ENCODE results near the gene STK32B. TPM values are rescaled to one million over a fixed set of nuclear protein-coding genes. Genes with fewer than 3 reads are reported as not detected.
"Not testable (repeated sequence)": the region's sequence is repeated elsewhere in the genome, so short reads cannot be mapped to it uniquely, and the experiment has no call there.

STK32B gene
- total RNA-seq, 4 donors from 2014 or later = 2.4 to 3.9 (median 3.1) TPM

DNA sequence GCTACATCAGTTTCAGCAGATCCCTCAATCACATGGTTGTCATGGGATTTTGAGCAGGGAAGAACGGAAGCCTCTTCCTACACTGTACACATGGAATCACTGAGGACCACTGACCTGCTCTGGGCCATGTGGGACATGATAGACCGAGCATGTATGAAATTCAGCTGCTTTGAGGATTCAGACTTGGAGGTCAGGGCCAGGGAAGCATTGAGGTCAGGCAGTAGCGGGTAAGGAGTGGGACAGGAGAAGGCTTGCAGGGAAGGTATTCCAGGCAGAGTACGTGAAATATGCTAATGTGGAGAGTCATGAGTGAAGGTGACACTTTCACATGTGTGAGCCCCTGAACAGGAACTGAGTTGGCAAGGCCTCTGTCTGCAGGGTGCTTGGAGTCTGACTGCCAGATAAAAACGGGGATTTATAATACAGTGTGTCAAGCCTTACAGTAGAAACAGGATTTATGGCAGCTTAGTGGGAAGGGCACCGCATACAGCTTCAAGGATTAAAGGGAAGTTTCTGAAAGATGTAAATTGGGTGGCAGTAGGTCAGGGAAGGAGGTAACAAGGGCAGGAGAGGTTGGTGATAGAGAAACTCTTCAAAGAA lies 111.7 kb downstream of the STK32B start:
- no peak for DNase-seq (ENCODE audit: low spot score)
- no peak for ATAC-seq (ENCODE audit: low FRiP score)

DNA sequence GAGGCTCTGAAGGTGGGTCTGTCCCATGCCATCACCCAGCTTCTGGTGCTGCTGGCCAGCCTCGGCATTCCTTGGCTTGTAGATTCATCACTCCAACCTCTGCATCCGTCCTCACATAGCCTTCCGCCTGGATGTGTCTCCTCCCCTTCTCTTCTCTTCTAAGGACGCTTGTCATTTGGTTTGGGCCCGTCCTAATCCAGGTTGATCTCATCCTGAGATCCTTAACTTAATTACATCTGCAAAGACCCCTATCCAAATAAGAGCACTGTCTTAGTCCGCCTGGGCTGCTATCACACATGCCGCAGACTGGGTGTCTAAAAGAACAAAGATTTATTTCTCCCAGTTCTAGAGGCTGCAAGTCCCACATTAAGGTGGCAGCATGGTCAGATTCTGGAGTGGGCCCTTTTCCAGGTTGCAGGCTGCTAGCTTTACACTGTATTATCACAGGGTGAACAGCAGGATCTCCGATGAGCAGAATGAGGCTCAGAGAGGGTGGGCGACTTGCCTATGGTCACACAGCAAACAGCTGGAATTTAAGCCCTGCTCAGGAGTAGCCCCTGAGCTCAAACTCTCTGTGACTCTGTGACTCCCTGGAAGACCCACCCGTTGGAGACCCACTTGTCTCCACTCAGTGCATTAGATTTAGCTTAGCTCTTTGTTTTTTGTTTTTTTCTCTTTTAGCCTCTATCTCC lies 113.1 kb downstream of the STK32B start:
- DNase-seq (ENCODE audit: low spot score) = no peak
- ATAC-seq (ENCODE audit: low FRiP score) = no peak
- TF ChIP-seq, protein P1, sequence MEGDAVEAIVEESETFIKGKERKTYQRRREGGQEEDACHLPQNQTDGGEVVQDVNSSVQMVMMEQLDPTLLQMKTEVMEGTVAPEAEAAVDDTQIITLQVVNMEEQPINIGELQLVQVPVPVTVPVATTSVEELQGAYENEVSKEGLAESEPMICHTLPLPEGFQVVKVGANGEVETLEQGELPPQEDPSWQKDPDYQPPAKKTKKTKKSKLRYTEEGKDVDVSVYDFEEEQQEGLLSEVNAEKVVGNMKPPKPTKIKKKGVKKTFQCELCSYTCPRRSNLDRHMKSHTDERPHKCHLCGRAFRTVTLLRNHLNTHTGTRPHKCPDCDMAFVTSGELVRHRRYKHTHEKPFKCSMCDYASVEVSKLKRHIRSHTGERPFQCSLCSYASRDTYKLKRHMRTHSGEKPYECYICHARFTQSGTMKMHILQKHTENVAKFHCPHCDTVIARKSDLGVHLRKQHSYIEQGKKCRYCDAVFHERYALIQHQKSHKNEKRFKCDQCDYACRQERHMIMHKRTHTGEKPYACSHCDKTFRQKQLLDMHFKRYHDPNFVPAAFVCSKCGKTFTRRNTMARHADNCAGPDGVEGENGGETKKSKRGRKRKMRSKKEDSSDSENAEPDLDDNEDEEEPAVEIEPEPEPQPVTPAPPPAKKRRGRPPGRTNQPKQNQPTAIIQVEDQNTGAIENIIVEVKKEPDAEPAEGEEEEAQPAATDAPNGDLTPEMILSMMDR (IDR thresholded peaks at IDR 0.05) = no peak

More for the DNA sequence above, 111.7 kb downstream of the STK32B start:
- TF ChIP-seq, protein P1 (IDR thresholded peaks at IDR 0.05) = no peak

DNA sequence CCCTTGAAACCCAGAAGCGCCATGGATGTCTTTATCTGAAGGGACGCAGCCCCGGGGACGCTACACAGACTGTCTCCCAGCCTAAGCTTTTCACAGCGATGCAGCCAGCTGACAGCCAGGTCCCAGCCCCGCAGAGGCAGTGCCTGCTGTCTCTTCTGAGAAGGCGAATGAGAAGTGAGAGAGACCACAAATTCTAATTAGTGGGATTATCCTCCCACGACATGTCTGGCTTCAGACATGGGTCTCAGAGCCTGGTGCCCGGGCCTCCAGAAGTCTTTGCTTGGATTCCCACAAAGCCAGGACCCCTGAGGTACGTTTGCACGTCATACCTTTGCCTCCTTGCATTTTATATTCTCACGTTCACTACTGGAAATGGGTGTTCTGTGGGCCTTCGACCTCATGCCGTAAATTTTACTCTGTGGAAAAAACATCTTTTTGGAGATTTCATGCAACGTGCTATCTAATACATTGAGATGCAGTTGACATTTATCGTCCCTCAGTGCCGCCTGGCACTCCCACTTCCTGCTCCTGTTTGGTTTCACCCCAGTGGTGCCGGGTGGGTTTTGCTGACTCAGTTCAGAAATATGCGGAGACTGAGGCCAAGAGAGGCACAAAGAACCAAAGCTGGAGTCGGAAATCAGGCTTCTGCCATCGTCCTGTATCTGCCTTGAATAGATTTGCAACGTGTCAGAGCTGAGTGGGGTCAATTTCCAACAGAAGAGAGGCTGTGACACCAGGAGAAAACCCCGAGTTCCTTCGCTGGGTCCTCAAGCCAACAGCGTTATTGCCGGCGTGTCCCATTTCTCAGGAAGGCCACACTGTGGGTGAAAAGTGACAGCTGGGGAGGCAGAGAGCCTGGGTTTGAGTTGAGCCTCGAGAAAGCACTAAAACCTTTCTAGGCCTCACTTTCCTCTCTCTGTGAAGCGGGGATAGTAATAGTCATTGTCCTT lies 114.4 kb downstream of the STK32B start:
- ATAC-seq (ENCODE audit: low FRiP score) (no peak), DNase-seq (ENCODE audit: low spot score) (no peak)
- TF ChIP-seq, protein P1 (IDR thresholded peaks at IDR 0.05) = no peak

DNA sequence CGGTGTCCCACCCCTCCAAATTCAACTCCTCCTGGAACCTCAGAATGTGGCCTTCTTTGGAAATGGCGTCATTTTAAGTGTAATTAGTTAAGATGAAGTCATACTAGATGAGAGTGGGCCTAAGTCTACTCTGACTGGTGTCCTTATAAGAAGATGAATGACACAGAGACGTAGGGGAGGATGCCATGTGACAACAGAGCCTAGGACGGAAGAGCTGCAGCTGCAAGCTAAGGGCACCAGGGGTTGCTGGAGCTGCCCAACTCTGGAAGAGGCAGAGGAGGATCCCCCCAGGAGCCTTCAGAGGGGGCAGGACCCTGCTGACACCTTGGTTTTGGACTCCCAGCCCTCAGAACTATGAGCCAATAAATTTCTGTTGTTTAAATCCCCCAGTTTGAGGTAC lies 115.1 kb downstream of the STK32B start:
- TF ChIP-seq, protein P1 (IDR thresholded peaks at IDR 0.05) = no peak
- no peak for DNase-seq (ENCODE audit: low spot score)
- no peak for ATAC-seq (ENCODE audit: low FRiP score)

DNA sequence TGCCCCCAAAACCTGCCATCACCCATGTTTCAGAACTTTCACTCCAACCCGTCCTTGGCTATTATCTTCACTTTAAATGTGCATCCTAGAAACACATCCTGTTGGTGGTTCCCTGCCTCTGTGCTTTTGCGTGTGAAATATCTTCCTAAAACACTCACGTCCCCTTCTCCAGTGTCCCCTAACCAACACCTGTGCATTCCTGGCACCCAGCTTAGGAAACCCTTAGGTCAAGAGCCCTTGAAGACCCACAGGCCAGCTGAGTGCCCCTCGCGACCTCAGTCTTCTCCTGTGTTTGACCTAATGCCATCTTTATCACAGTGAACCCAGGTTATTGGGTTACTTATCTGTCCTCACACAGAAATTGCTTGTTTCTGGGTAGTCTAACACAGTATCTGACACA lies 117.6 kb downstream of the STK32B start:
- ATAC-seq (ENCODE audit: low FRiP score) (no peak), DNase-seq (ENCODE audit: low spot score) (no peak)
- TF ChIP-seq, protein P1 (IDR thresholded peaks at IDR 0.05) = no peak

DNA sequence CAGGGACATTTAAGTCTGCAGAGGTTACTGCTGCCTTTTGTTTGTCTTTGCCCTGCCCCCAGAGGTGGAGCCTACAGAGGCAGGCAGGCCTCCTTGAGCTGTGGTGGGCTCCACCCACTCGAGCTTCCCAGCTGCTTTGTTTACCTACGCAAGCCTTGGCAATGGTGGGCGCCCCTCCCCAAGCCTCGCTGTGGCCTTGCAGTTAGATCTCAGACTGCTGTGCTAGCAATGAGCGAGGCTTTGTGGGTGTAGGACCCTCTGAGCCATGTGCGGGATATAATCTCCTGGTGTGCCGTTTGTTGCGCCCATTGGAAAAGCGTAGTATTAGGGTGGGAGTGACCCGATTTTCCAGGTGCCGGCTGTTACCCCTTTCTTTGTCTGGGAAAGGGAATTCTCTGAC lies 124.6 kb downstream of the STK32B start:
- ATAC-seq (ENCODE audit: low FRiP score); DNase-seq (ENCODE audit: low spot score): not testable (repeated sequence)

DNA sequence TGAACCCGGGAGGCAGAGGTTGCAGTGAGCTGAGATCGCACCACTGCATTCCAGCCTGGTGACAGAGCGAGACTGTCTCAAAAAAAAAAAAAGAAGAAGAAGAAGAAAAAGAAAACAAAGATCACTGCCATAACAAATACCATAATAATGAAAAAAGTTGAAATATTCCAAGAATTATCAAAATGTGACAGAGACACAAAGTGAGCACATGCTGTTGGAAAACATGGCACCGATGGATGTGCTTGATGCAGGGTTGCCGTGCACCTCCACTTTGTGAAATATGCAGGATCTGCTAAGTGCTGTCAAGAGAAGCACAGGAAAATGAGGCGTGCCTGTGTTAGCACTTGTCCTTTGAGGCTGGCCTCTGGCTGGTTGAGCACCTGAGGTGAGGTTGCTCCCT lies 133.3 kb downstream of the STK32B start:
- ATAC-seq (ENCODE audit: low FRiP score) (no peak), DNase-seq (ENCODE audit: low spot score) (no peak)
- TF ChIP-seq, protein P1 (IDR thresholded peaks at IDR 0.05) = no peak

Data from omental fat pad (tissue), 4 donors.